Coronary artery (tissue), 2 donors: Measurements from ENCODE around the gene ABHD12.

Experiments
- DNase-seq: peaks from one replicate; pipeline ENCODE4 v3.0.0-alpha.2; 2017; ENCODE audit warnings: low spot score
- H3K27ac ChIP-seq, 2 donors: fragments of 200-600 bp; sonication (generic); one replicate each; pipeline ENCODE4 v1.5.1; 2016 to 2019
- H3K4me3 ChIP-seq: fragments of 200-600 bp; sonication (generic); 2 replicates; pipeline ENCODE4 v1.5.1; 2016; ENCODE audit warnings: mild to moderate bottlenecking, moderate library complexity
- TF ChIP-seq, protein P1 (sequence below): fragments of 200-600 bp; sonication (generic); IDR thresholded peaks from one replicate; pipeline ENCODE4 v1.5.1; 2019; ENCODE audit warnings: antibody characterized with exemption

Gene ABHD12

DNA sequence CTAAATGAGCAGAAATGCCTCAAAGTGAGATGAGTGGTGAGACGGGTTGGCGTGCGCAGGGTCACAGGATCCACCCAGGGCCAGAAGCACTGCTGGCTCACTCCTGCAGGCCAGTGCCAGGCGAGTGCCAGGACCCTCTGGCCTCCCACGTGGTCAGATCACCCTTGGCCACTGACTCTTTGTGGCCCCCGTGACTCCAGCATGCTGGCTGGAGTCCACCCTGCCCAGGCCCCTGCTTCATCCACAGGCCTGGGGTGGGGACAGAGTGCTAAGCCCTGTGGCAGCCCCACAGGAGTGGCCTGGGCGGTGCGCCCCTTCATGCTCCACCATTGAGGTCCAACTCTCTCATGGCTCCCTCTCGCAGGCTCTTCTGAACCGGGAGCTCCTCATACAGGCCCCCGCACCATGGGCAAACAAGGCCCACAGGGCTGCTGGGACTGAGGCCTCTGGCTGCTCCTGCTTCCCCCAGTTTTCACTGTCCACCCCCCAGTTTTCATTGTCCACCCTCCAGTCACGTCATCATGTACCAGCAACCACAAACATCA lies 61.6 kb downstream of the ABHD12 start:
- Histone ChIP-seq H3K27ac (no peak overlapping the region), H3K4me3 (no peak overlapping the region)
- no peak for DNase-seq
- TF ChIP-seq, protein P1, sequence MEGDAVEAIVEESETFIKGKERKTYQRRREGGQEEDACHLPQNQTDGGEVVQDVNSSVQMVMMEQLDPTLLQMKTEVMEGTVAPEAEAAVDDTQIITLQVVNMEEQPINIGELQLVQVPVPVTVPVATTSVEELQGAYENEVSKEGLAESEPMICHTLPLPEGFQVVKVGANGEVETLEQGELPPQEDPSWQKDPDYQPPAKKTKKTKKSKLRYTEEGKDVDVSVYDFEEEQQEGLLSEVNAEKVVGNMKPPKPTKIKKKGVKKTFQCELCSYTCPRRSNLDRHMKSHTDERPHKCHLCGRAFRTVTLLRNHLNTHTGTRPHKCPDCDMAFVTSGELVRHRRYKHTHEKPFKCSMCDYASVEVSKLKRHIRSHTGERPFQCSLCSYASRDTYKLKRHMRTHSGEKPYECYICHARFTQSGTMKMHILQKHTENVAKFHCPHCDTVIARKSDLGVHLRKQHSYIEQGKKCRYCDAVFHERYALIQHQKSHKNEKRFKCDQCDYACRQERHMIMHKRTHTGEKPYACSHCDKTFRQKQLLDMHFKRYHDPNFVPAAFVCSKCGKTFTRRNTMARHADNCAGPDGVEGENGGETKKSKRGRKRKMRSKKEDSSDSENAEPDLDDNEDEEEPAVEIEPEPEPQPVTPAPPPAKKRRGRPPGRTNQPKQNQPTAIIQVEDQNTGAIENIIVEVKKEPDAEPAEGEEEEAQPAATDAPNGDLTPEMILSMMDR = no peak

DNA sequence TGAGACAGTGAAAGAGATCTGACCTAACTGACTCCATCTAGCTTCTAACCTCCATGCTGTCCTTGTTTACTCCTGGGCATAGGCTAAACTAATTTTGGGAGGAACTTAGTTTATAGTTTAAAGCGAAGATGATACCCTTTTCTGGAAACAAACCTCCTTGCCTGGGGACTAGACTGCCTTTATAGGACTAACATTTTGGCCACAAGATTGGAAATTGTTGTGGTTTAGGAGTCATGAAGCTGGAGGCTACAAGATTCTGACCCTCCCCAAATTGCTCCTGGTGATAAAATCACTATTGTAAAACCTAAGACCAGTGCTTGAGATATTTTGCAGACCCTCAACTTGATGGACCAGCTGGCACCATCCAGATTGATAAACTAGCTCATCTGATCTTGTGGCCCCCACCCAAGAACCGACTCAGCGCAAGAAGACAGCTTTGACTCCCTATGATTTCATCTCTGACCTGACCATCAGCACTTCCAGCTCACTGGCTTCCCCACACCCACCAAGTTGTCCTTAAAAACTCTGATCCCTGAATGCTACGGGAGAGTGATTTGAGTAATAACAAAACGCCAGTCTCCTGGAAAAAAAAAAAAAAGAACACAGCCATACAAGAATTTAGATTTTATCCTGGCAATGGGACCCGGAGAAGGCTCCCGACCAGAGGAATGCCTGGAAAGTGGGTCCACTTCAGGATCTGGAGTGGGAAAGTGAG lies 63.0 kb downstream of the ABHD12 start:
- Histone ChIP-seq H3K27ac (no peak overlapping the region), H3K4me3 (no peak overlapping the region)
- TF ChIP-seq, protein P1 = no peak
- DNase-seq = no peak

GRCh38 chr20:25325997-25326396 lies 64.6 kb downstream of the ABHD12 start:
- TF ChIP-seq, protein P1 = no peak

DNA sequence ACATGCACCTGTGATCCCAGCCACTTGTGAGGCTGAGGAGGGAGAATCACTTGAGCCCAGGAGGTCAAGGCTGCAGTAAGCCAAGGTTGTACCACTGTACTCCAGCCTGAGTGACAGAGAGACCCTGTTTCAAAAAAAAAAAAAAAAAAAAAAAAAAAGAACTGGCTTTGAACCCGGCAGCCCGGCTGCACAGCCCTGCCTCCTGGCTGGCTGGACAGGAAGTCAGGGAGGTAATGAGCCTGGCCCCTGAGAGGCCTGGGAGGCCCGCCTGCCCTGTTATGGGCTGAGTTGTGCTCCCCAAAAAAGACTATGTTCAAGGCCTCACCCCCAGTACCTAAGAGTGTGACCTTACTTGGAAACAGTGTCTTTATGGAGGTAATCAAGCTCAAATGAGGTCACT lies 65.6 kb downstream of the ABHD12 start:
- no peak for DNase-seq
- TF ChIP-seq, protein P1 = no peak
- Histone ChIP-seq H3K27ac (no peak overlapping the region), H3K4me3 (no peak overlapping the region)

More at GRCh38 chr20:25325997-25326396, 64.6 kb downstream of the ABHD12 start:
- Histone ChIP-seq H3K4me3 (no peak overlapping the region), H3K27ac (no peak overlapping the region)
- no peak for DNase-seq

DNA sequence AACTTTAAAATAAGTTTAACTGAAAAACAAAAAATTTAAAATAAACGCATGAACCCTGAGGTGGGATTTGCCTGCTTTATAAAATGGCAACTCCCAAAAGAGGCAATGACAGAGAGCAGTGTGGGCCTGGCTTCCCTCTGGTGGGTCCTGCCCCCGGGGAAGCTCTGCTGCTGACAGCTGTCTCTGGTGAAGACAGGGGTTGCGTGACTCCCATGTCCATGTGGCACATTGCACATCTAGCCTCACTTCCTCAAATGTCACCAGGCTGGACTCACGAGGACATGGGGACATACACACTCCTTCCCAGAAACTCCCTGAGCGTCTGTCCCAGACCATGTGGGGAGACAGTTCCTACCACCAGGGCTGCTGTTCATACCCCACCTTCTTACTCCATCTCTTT lies 66.2 kb downstream of the ABHD12 start:
- TF ChIP-seq, protein P1 = no peak
- DNase-seq = no peak
- no peak overlapping the region for H3K27ac ChIP-seq

GRCh38 chr20:25323496-25324246 lies 67.0 kb downstream of the ABHD12 start:
- Histone ChIP-seq H3K27ac (peak overlapping the region in 1 of 2 donors; percentile 28), H3K4me3 (no peak overlapping the region)
- no peak for DNase-seq
- TF ChIP-seq, protein P1 = no peak

More for the DNA sequence above, 66.2 kb downstream of the ABHD12 start:
- no peak overlapping the region for H3K4me3 ChIP-seq
